Testis (tissue), 2 donors: Measurements from ENCODE around the gene CXCL10.

Source experiments
- POLR2A ChIP-seq: fragments of 450-650 bp; IDR thresholded peaks from one replicate; pipeline ENCODE4 v1.6.1; 2017; ENCODE audit warnings: antibody characterized with exemption, mild to moderate bottlenecking, moderate library complexity
- TF ChIP-seq, protein P1 (sequence below), 3 experiments: fragments of 450-650 bp in 2 of 3; fragments of 200-600 bp in 1 of 3; sonication (generic) in 1 of 3; IDR thresholded peaks; one replicate each; pipeline ENCODE4 v1.5.1; 2016 to 2019; ENCODE audit warnings: antibody characterized with exemption in 3 of 3, mild to moderate bottlenecking in 2 of 3, moderate library complexity in 1 of 3

- no peak for TF ChIP-seq POLR2A
- TF ChIP-seq, protein P1, sequence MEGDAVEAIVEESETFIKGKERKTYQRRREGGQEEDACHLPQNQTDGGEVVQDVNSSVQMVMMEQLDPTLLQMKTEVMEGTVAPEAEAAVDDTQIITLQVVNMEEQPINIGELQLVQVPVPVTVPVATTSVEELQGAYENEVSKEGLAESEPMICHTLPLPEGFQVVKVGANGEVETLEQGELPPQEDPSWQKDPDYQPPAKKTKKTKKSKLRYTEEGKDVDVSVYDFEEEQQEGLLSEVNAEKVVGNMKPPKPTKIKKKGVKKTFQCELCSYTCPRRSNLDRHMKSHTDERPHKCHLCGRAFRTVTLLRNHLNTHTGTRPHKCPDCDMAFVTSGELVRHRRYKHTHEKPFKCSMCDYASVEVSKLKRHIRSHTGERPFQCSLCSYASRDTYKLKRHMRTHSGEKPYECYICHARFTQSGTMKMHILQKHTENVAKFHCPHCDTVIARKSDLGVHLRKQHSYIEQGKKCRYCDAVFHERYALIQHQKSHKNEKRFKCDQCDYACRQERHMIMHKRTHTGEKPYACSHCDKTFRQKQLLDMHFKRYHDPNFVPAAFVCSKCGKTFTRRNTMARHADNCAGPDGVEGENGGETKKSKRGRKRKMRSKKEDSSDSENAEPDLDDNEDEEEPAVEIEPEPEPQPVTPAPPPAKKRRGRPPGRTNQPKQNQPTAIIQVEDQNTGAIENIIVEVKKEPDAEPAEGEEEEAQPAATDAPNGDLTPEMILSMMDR (IDR thresholded peaks at IDR 0.05): no peak
Observed at GRCh38 chr4:76003035-76003434, 20.3 kb downstream of the CXCL10 start.
